ENCODE data around the gene PGM2L1.

PGM2L1 gene

GRCh38 chr11:74330075-74330858 lies 68.0 kb downstream of the PGM2L1 start:
- FAIRE-seq = no peak
- TF ChIP-seq POLR2AphosphoS5 (IDR thresholded peaks at IDR 0.05; ENCODE audit: low read depth, low read length) = no peak
- no peak for TF ChIP-seq POLR2A (IDR thresholded peaks at IDR 0.05; ENCODE audit: low read depth, low read length)
- TF ChIP-seq TAF1 (IDR thresholded peaks at IDR 0.05; ENCODE audit: low read depth, low read length) = no peak
- no peak for TF ChIP-seq POU2F2 (IDR thresholded peaks at IDR 0.05; ENCODE audit: low read depth, low read length)
- TF ChIP-seq SPI1 (IDR thresholded peaks at IDR 0.05; ENCODE audit: low read depth, low read length) = no peak
- no peak for TF ChIP-seq PAX5 (IDR thresholded peaks at IDR 0.05; ENCODE audit: insufficient read depth, low read length, severe bottlenecking)
- no peak for DNase-seq (ENCODE audit: insufficient read length, low spot score)

GRCh38 chr11:74327076-74327475 lies 71.2 kb downstream of the PGM2L1 start:
- TF ChIP-seq POU2F2 (IDR thresholded peaks at IDR 0.05; ENCODE audit: low read depth, low read length) = no peak
- DNase-seq (ENCODE audit: insufficient read length, low spot score) (no peak), FAIRE-seq (no peak)

GRCh38 chr11:74326665-74327064 lies 71.6 kb downstream of the PGM2L1 start:
- TF ChIP-seq POLR2AphosphoS5 (IDR thresholded peaks at IDR 0.05; ENCODE audit: low read depth, low read length) (no peak), PAX5 (IDR thresholded peaks at IDR 0.05; ENCODE audit: insufficient read depth, low read length, severe bottlenecking) (no peak), SPI1 (IDR thresholded peaks at IDR 0.05; ENCODE audit: low read depth, low read length) (no peak), POLR2A (IDR thresholded peaks at IDR 0.05; ENCODE audit: low read depth, low read length) (no peak), TAF1 (IDR thresholded peaks at IDR 0.05; ENCODE audit: low read depth, low read length) (no peak)
- no peak for FAIRE-seq

DNA sequence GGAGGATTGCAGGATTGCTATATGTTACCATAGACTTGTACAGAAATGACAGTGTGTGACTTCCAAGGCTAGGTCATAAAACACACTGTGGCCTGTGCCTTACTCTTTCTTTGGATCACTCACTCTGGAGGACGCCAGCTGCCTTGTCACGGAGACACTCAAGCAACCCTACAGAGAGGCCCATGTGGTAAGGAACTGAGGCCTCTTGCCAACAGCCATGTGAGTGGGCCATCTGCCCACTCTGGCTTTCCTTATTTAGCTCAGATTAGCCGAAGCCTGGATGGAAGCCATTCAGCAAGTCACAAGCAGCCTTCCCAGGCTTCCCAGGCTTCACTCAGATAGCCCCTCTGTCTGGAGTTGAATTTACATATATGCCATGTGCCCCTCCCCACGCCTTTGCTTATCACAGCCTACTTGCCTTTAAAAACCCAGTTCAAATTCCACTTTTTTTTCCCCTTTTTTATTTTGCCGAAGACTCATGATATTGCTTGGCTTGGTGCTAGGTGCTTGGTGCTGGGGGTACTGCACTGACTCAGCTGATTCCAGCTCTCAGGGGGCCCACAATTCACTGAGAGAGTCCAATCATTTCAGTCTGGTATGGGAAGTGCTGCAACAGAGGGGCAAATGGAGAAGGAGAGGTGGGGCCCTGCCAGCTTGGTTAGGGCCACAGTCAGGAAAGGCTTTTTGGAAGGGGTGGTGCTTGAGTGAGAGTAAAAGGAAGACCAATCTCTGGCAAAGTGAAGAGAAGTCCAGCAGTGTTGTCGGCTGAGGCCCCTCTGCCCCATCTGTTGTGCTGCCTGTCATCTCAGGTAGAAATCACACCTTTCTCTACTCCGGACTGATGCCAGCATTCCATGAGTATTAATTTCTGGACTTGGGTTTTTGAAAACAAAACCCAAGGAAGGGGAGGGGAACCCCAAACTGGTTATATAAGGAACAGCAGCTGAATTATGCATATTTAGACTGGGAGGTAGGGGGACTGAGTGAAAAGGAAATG lies 72.3 kb downstream of the PGM2L1 start:
- TF ChIP-seq SPI1 (IDR thresholded peaks at IDR 0.05; ENCODE audit: low read depth, low read length) = no peak
- TF ChIP-seq PAX5 (IDR thresholded peaks at IDR 0.05; ENCODE audit: insufficient read depth, low read length, severe bottlenecking) = no peak
- TF ChIP-seq TAF1 (IDR thresholded peaks at IDR 0.05; ENCODE audit: low read depth, low read length) = no peak
- no peak for TF ChIP-seq POU2F2 (IDR thresholded peaks at IDR 0.05; ENCODE audit: low read depth, low read length)
- TF ChIP-seq POLR2AphosphoS5 (IDR thresholded peaks at IDR 0.05; ENCODE audit: low read depth, low read length) = no peak
- no peak for TF ChIP-seq POLR2A (IDR thresholded peaks at IDR 0.05; ENCODE audit: low read depth, low read length)
- FAIRE-seq (no peak), DNase-seq (ENCODE audit: insufficient read length, low spot score) (no peak)

More at GRCh38 chr11:74326665-74327064, 71.6 kb downstream of the PGM2L1 start:
- no peak for DNase-seq (ENCODE audit: insufficient read length, low spot score)

GRCh38 chr11:74322667-74323066 lies 75.6 kb downstream of the PGM2L1 start:
- FAIRE-seq (no peak), DNase-seq (ENCODE audit: insufficient read length, low spot score) (no peak)
- no peak for TF ChIP-seq TAF1 (IDR thresholded peaks at IDR 0.05; ENCODE audit: low read depth, low read length)
- no peak for TF ChIP-seq SPI1 (IDR thresholded peaks at IDR 0.05; ENCODE audit: low read depth, low read length)
- no peak for TF ChIP-seq POLR2AphosphoS5 (IDR thresholded peaks at IDR 0.05; ENCODE audit: low read depth, low read length)
- no peak for TF ChIP-seq POLR2A (IDR thresholded peaks at IDR 0.05; ENCODE audit: low read depth, low read length)
- TF ChIP-seq PAX5 (IDR thresholded peaks at IDR 0.05; ENCODE audit: insufficient read depth, low read length, severe bottlenecking) = no peak
- no peak for TF ChIP-seq POU2F2 (IDR thresholded peaks at IDR 0.05; ENCODE audit: low read depth, low read length)

DNA sequence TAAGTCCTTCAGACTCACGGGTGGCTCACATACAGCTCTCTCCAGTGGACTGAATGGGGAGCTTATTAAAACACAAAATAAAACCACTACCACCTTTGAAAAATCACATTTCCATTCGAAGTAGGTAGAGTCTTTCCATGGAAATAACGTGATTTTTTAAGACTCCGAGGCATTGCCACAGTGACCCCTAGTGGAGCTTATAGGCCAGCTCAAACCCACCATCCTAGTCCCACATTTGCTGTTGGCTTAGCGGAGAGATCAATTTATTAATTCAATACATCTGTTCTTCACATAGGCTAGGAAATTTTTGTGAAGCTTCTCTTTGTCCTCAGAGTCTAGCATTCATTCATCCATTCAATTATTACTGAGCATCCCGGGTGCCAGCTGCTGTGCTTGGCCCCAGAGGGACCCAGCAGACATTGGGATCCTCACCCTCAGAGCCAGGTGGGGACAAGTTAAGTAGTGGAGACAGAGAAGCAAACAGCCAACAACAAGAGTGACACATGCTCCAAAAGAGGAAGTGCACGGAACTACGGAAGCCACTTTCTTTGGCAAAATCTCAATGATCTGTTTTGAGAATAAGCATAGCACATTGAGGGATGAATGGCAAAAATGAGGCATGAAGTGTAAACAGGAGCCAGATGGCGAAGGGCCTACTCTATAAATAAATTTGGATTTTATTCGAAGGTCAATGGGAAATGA lies 76.6 kb downstream of the PGM2L1 start:
- no peak for FAIRE-seq

GRCh38 chr11:74320538-74320937 lies 77.7 kb downstream of the PGM2L1 start:
- FAIRE-seq (no peak), DNase-seq (ENCODE audit: insufficient read length, low spot score) (no peak)
- TF ChIP-seq POLR2AphosphoS5 (IDR thresholded peaks at IDR 0.05; ENCODE audit: low read depth, low read length) (no peak), POU2F2 (IDR thresholded peaks at IDR 0.05; ENCODE audit: low read depth, low read length) (no peak), TAF1 (IDR thresholded peaks at IDR 0.05; ENCODE audit: low read depth, low read length) (no peak), PAX5 (IDR thresholded peaks at IDR 0.05; ENCODE audit: insufficient read depth, low read length, severe bottlenecking) (no peak), POLR2A (IDR thresholded peaks at IDR 0.05; ENCODE audit: low read depth, low read length) (no peak), SPI1 (IDR thresholded peaks at IDR 0.05; ENCODE audit: low read depth, low read length) (no peak)

More for the DNA sequence above, 76.6 kb downstream of the PGM2L1 start:
- DNase-seq (ENCODE audit: insufficient read length, low spot score) = no peak
- TF ChIP-seq POLR2AphosphoS5 (IDR thresholded peaks at IDR 0.05; ENCODE audit: low read depth, low read length) = no peak
- no peak for TF ChIP-seq TAF1 (IDR thresholded peaks at IDR 0.05; ENCODE audit: low read depth, low read length)
- TF ChIP-seq PAX5 (IDR thresholded peaks at IDR 0.05; ENCODE audit: insufficient read depth, low read length, severe bottlenecking) = no peak
- no peak for TF ChIP-seq POU2F2 (IDR thresholded peaks at IDR 0.05; ENCODE audit: low read depth, low read length)
- peak; percentile 91 for TF ChIP-seq SPI1 (IDR thresholded peaks at IDR 0.05; ENCODE audit: low read depth, low read length)
- no peak for TF ChIP-seq POLR2A (IDR thresholded peaks at IDR 0.05; ENCODE audit: low read depth, low read length)

DNA sequence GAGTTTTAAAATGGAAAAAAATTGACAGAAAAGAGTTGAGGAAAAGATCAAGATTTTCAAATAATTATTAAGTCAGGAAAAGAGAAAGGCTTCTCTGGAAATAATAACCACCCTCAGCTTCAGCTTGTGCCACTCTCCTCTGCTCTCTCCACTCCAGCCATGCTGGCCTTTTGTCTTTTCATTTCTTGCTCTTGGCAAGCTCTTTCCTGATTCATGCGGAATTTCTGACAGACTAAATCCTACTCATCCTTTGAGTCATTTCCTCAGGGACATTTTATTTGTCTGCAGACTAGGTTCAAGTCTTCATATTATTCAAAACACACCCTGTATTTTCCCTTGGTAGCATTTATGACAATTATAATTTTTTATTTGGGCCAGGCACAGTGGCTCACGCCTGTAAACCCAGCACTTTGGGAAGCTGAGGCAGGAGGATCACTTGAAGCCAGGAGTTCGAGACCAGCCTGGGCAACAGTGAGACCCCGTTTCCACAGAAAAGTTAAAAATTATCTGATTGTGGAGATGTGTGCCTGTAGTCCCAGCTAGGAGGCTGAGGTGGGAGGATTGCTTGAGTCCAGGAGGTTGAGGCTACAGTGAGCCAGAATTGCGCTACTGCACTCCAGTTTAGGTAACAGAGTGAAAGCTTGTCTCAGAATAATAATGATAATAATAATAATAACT lies 79.0 kb downstream of the PGM2L1 start:
- DNase-seq (ENCODE audit: insufficient read length, low spot score) (no peak), FAIRE-seq (no peak)
- TF ChIP-seq PAX5 (IDR thresholded peaks at IDR 0.05; ENCODE audit: insufficient read depth, low read length, severe bottlenecking) (no peak), POLR2AphosphoS5 (IDR thresholded peaks at IDR 0.05; ENCODE audit: low read depth, low read length) (no peak), SPI1 (IDR thresholded peaks at IDR 0.05; ENCODE audit: low read depth, low read length) (no peak), POU2F2 (IDR thresholded peaks at IDR 0.05; ENCODE audit: low read depth, low read length) (no peak), POLR2A (IDR thresholded peaks at IDR 0.05; ENCODE audit: low read depth, low read length) (no peak)
